Hepatocyte (in vitro differentiated cells): ENCODE measurements around the gene DBN1. TPM values are rescaled to one million over a fixed set of nuclear protein-coding genes. Genes with fewer than 3 reads are reported as not detected.
A peak's percentile ranks its signal among the peaks of the same experiment; 100 is the strongest.

Experiments
- DNase-seq: peaks from one replicate; pipeline ENCODE4 v3.0.0-alpha.2; 2016; ENCODE audit warnings: low spot score
- H2AFZ ChIP-seq: fragments of 200-600 bp; sonication (generic); 2 replicates; pipeline ENCODE4 v1.6.0; 2016; ENCODE audit warnings: antibody characterized with exemption, mild to moderate bottlenecking
- H3K27ac ChIP-seq: fragments of 200-600 bp; sonication (generic); 2 replicates; pipeline ENCODE4 v1.5.1; 2016; ENCODE audit warnings: mild to moderate bottlenecking
- H3K27me3 ChIP-seq: fragments of 200-600 bp; sonication (generic); 2 replicates; pipeline ENCODE4 v1.6.1; 2016
- H3K36me3 ChIP-seq: fragments of 200-600 bp; sonication (generic); replicated peaks from 2 replicates; pipeline ENCODE4 v1.5.1; 2016; ENCODE audit warnings: low read depth; ENCODE audit not compliant: insufficient read depth
- H3K4me1 ChIP-seq: fragments of 200-600 bp; sonication (generic); 2 replicates; pipeline ENCODE4 v1.5.1; 2016; ENCODE audit warnings: mild to moderate bottlenecking, moderate library complexity; ENCODE audit not compliant: insufficient read depth
- H3K4me2 ChIP-seq: fragments of 200-600 bp; sonication (generic); 2 replicates; pipeline ENCODE4 v1.6.0; 2016
- H3K4me3 ChIP-seq: fragments of 200-600 bp; sonication (generic); 2 replicates; pipeline ENCODE4 v1.5.1; 2016; ENCODE audit warnings: mild to moderate bottlenecking
- H3K79me2 ChIP-seq: fragments of 200-600 bp; sonication (generic); 2 replicates; pipeline ENCODE4 v1.6.0; 2017; ENCODE audit warnings: mild to moderate bottlenecking
- H3K9me2 ChIP-seq: fragments of 200-600 bp; sonication (generic); replicated peaks from 2 replicates; pipeline ENCODE4 v1.6.0; 2017; ENCODE audit warnings: mild to moderate bottlenecking; ENCODE audit not compliant: insufficient read depth
- H3K9me3 ChIP-seq: fragments of 200-600 bp; sonication (generic); 2 replicates; pipeline ENCODE4 v1.5.1; 2016; ENCODE audit warnings: low read depth, mild to moderate bottlenecking
- H4K20me1 ChIP-seq: fragments of 200-600 bp; sonication (generic); 2 replicates; pipeline ENCODE4 v1.6.0; 2016; ENCODE audit warnings: mild to moderate bottlenecking; ENCODE audit not compliant: insufficient read depth, poor library complexity, severe bottlenecking
- EZH2 ChIP-seq: fragments of 200-600 bp; sonication (generic); IDR thresholded peaks from 2 replicates; pipeline ENCODE4 v1.6.1; 2016; ENCODE audit warnings: antibody characterized with exemption, mild to moderate bottlenecking, borderline replicate concordance
- EZH2phosphoT487 ChIP-seq: fragments of 200-600 bp; sonication (generic); IDR thresholded peaks from one replicate; pipeline ENCODE4 v1.6.1; 2018; ENCODE audit warnings: antibody characterized with exemption, mild to moderate bottlenecking, low read depth, moderate library complexity; ENCODE audit not compliant: unreplicated experiment, severe bottlenecking
- WGBS: methylation state at CpG from one replicate; pipeline ENCODE4 v1.1.6; 2016; ENCODE audit warnings: low lambda C conversion rate; ENCODE audit errors: missing lambda C conversion rate; 5-methylcytosine and 5-hydroxymethylcytosine counted together
- polyA plus RNA-seq: library from polyadenylated mRNA; unstranded; fragments of >200 nt; fragmentation: Nextera tagmentation; extraction: Ambion mirVana; gene quantifications from 2 replicates; pipeline ENCODE4 v1.2.1, GENCODE V29; 2016
- total RNA-seq: library from RNA; depleted of rRNA; stranded (reverse); fragments of >200 nt; gene quantifications from 2 replicates; pipeline ENCODE4 v1.2.3, GENCODE V29; 2014
- TF ChIP-seq, protein P1 (sequence below): fragments of 200-600 bp; sonication (generic); IDR thresholded peaks from 2 replicates; pipeline ENCODE4 v1.5.1; 2016; ENCODE audit warnings: antibody characterized with exemption, mild to moderate bottlenecking; ENCODE audit not compliant: poor library complexity

DBN1 gene
- total and polyA plus RNA-seq, 2 experiments from 2014 or later: 107 to 122 TPM

DNA sequence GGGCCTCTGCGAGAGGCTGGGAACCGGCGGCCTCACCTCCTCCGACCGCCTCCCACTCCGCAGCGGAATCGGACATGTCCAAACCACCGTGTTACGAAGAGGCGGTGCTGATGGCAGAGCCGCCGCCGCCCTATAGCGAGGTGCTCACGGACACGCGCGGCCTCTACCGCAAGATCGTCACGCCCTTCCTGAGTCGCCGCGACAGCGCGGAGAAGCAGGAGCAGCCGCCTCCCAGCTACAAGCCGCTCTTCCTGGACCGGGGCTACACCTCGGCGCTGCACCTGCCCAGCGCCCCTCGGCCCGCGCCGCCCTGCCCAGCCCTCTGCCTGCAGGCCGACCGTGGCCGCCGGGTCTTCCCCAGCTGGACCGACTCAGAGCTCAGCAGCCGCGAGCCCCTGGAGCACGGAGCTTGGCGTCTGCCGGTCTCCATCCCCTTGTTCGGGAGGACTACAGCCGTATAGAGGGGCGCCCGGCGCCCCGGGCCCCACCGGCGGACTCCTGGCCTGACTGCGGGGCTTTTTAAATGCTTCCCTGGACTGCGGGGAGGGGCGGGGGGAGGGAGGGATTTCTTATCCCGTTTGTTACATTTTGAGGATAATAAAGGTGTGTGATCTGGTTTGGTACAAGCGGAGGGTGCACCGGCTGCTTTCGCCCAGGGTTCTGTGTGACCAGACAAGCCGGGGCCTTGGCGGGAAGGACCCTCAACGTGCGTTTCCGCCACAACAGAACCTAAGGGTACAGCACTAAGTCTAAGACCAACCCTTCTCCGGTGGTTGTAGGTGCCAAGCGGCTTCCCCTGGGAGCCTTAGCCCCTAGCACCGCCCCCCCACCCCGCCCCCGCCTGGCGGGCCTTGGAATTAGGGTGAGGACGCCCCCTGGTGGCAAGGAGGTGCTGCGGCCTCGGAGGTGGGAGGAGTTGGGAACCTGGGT, 17.5 kb downstream of the DBN1 start:
- TF ChIP-seq, protein P1, sequence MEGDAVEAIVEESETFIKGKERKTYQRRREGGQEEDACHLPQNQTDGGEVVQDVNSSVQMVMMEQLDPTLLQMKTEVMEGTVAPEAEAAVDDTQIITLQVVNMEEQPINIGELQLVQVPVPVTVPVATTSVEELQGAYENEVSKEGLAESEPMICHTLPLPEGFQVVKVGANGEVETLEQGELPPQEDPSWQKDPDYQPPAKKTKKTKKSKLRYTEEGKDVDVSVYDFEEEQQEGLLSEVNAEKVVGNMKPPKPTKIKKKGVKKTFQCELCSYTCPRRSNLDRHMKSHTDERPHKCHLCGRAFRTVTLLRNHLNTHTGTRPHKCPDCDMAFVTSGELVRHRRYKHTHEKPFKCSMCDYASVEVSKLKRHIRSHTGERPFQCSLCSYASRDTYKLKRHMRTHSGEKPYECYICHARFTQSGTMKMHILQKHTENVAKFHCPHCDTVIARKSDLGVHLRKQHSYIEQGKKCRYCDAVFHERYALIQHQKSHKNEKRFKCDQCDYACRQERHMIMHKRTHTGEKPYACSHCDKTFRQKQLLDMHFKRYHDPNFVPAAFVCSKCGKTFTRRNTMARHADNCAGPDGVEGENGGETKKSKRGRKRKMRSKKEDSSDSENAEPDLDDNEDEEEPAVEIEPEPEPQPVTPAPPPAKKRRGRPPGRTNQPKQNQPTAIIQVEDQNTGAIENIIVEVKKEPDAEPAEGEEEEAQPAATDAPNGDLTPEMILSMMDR: peak; percentile 99
- TF ChIP-seq EZH2phosphoT487 (no peak), EZH2 (no peak)
- Histone ChIP-seq H3K4me3 (peak overlapping the region; percentile 62), H3K4me1 (peaks cover 16% of the 10 kb centered on the region), H3K36me3 (no peaks in the 10 kb centered on the region), H3K79me2 (no peaks in the 10 kb centered on the region), H3K4me2 (peak overlapping the region; percentile 97), H3K27ac (peak overlapping the region; percentile 95), H3K27me3 (no peaks in the 10 kb centered on the region), H4K20me1 (peaks cover 17% of the 10 kb centered on the region), H2AFZ (peak overlapping the region; percentile 82), H3K9me3 (no peaks in the 10 kb centered on the region), H3K9me2 (no peaks in the 10 kb centered on the region)
- WGBS: 3% methylated on average over 57 of the region's 76 CpGs
- DNase-seq: peak; percentile 97

DNA sequence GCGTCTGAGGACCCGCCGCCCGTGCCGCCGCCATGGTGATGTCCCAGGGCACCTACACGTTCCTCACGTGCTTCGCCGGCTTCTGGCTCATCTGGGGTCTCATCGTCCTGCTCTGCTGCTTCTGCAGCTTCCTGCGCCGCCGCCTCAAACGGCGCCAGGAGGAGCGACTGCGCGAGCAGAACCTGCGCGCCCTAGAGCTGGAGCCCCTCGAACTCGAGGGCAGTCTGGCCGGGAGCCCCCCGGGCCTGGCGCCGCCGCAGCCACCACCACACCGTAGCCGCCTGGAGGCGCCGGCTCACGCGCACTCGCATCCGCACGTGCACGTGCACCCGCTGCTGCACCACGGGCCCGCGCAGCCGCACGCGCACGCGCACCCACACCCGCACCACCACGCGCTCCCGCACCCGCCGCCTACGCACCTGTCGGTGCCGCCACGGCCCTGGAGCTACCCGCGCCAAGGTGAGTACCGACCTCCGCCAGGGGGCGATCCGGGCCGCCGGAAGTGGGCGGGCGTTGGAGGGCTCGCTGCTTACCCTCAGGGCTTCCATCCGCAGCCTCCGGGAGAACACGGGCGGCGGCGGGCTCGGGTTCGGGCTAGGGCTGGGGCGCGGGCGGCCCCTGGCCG, 18.3 kb downstream of the DBN1 start:
- H3K4me1 ChIP-seq: peaks cover 16% of the 10 kb centered on the region
- DNase-seq: peak; percentile 94
- H4K20me1 ChIP-seq: peaks cover 17% of the 10 kb centered on the region
- no peaks in the 10 kb centered on the region for H3K9me3 ChIP-seq
- H3K9me2 ChIP-seq: no peaks in the 10 kb centered on the region
- no peaks in the 10 kb centered on the region for H3K27me3 ChIP-seq
- H3K36me3 ChIP-seq: no peaks in the 10 kb centered on the region
- WGBS: 1% methylated on average over 50 of the region's 80 CpGs
- H2AFZ ChIP-seq: peak overlapping the region; percentile 82
- no peak for TF ChIP-seq EZH2phosphoT487
- TF ChIP-seq, protein P1: peak; percentile 65
- no peak for TF ChIP-seq EZH2
- H3K4me2 ChIP-seq: peak overlapping the region; percentile 97
- peak overlapping the region; percentile 95 for H3K27ac ChIP-seq
- no peaks in the 10 kb centered on the region for H3K79me2 ChIP-seq
- H3K4me3 ChIP-seq: peak overlapping the region; percentile 62

DNA sequence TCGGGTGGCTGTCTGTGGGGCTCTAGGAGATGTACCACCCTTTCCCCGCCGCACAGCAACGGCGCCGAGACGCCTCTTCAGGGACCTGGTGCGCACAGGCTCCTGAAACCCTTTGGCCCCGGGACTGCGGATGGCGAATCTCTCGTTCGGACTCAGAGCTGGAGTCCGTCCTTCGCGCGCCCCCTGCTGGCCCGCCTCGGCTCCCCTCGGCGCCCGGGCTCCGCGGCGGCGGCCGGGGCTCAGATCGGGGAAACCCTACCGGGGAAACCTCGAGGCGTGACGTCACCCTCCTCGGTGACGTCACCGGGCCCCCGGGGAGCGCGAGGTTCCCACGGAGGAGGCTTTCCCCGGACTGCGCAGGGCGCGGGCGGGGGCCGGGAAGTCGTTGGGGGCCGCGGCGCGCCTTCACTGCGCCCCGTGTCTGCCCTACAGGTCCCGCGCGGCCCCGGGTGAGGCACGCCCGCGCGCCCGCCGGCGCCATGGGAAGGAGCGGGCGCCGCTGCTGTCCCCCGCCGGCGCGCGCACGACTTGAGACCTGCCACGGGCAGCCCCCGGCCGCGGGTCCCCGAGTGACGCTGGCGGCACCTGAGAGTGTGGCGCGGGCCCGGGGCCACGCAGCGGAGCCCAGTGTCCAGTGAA, 18.9 kb downstream of the DBN1 start:
- Histone ChIP-seq H3K4me3 (peak overlapping the region; percentile 62), H3K27ac (peak overlapping the region; percentile 95), H4K20me1 (peaks cover 14% of the 10 kb centered on the region), H3K4me1 (peaks cover 16% of the 10 kb centered on the region), H3K36me3 (no peaks in the 10 kb centered on the region), H2AFZ (peak overlapping the region; percentile 59), H3K79me2 (no peaks in the 10 kb centered on the region), H3K27me3 (no peaks in the 10 kb centered on the region), H3K9me3 (no peaks in the 10 kb centered on the region), H3K4me2 (peak overlapping the region; percentile 97), H3K9me2 (no peaks in the 10 kb centered on the region)
- TF ChIP-seq, protein P1: peak; percentile 98
- TF ChIP-seq EZH2: no peak
- no peak for TF ChIP-seq EZH2phosphoT487
- DNase-seq: peak; percentile 96
- WGBS: 2% methylated on average over 56 of the region's 84 CpGs
